Epidermal melanocyte (primary cell): ENCODE results near the gene NXPH3.
"Not testable (repeated sequence)": the region's sequence is repeated elsewhere in the genome, so short reads cannot be mapped to it uniquely, and the experiment has no call there.

Source experiments
- DNase-seq: peaks from one replicate; pipeline ENCODE4 v3.0.0; 2011; ENCODE audit warnings: low spot score; ENCODE audit not compliant: insufficient read length

The NXPH3 gene

DNA sequence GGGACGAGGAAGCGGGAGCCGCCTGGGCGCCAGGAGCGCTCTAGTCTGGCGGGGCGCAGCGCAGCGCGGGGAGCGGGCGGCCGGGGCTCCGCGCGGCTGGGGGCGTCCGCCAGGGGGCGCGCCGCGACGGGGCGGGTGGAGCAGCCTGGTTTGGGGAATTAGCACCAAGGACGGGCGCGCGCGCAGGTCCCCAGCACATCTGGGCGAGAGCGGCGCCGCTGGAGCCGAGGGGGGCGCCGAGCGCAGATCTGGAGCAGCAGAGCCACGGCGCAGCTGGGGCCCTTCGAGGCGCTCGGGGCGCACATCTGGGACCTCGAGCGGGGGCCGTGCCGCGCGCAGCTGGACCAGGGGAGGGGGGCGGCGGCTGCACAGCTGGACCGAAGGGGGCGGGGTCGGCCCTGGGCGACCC lies at the start of gene NXPH3:
Gene NXPH3 (plus strand): TSS at position 193 of the 409 bp plus-strand sequence. CDS start 349 bp downstream, outside the sequence.
- DNase-seq, result no peak

- DNase-seq, result no peak
These were observed 47.6 kb upstream of the NXPH3 start for GRCh38 chr17:49527927-49528651.

DNA sequence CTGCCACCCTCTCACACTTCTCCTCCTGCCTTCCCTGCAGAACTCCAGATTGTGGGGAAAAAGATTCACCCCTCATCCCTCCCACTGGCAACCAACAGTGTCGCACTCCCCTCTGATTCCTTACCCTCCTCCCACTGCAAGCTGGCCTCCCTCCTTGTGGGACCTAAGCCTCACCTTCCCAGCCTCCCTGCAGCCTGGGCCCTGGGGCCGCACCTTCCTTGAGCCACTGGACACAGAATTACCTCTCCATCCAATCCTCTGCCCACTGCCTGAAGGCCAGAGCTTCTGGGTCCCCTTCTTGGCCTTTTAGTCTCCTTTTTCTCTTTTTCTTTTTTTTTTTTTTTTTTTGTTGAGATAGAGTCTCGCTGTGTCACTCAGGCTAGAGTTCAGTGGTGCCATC lies 46.7 kb upstream of the NXPH3 start:
- DNase-seq, result no peak

- no peak for DNase-seq
These were observed 45.6 kb upstream of the NXPH3 start for GRCh38 chr17:49530118-49530517.

DNA sequence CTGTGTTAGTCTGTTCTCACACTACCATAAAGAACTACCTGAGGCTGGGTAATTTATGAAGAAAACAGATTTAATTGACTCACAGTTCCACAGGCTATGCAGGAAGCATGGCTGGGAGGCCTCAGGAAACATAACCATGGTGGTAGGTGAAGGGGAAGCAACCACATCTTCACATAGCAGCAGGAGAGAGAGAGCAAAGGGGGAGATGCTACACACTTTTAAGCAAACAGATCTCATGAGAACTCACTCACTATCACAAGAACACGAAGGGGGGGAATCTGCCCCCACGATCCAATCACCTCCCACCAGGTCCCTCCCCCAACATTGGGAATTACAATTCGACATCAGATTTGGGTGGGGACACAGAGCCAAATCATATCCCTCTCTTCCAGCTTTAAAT lies 31.8 kb upstream of the NXPH3 start:
- no peak for DNase-seq

- DNase-seq, result no peak
These were observed 30.5 kb upstream of the NXPH3 start for GRCh38 chr17:49545007-49545660.

- DNase-seq, result no peak
These were observed 29.7 kb upstream of the NXPH3 start for GRCh38 chr17:49545806-49546545.

DNA sequence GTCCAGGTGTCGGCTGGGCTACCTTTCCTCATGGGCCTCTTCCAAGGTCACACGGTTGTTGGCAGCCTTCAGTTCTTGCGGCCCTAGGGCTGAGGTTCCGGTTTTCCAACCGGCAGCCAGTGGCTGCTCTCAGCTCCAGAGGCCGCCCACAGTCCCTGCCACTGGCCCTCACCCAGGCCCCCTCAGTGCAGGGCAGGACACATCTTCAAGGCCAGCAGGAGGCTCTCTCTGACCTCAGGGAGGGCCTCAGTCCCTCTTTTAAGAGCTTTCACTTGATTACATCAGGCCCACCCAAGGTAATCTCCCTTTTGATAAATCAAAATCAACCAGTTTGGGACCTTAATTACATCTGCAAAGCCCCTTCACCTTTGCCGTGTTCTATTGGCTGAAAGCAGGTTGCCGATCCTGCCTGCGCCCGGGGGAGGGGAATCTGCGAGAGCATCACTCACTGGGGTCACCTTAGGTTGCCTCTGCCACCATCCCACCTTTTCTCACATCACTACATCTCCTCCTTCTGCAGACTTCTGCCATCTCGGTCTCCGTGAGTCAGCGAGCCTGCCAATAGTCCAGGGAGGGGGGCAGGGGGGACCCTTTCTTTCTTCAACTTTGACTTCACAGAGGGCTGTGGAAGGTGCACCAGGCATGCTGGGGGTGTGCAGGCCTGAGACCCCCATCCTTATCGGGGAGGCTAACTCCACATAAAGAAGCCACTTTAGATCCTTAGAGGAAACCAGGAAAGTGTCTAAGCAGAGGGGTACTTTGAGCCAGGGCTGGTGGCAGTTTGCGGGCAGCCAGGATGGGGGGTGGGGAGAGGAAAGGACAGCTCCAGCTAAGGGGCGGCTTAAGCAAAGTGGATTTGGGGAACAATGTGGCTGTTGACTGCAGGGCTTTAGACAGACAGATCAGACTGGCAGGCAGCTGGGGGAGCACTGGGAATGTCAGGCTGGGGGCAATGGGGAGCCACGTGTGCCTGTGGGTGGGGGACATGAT lies 28.8 kb upstream of the NXPH3 start:
- no peak for DNase-seq

DNA sequence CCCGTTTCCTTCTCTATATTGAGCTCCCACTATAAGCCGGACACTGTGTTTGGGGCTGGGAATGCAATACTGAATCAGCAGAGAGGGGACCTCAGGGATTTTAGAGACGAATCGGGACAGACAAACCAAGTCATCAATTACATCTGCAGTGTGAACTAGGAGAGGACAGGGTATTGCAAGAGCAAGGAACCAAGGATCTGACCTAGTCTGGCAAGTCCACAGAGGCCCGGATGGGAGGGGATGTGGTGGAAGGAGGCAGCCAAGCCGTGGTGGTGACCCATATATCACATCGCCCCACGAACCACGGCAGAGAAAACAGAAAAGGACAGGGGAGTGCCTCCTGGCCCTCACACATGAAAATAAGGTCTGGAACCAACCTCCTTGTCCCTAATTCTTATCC lies 28.1 kb upstream of the NXPH3 start:
- no peak for DNase-seq

DNA sequence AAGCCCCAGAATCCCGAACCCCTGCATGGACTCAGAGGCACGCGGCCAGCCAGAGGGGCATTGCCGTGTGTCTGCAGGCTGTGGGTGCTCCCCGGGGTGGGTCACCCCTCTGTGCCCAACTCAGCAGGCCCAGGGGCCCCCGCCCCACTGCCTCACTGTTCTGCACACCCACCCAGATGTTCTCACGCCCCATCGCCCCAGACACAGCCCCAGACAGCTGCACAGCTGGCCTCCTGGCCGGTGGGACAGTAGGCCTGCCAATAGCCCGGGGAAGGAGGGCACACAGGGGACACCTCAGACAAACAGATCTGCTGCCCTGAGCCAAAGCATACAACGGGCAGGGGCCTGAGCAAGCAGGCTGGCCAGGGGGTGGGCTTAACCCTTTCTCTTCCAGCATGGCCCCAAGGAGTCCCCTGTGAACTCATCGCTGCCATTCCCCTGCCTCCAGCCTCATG lies 27.6 kb upstream of the NXPH3 start:
- no peak for DNase-seq

DNA sequence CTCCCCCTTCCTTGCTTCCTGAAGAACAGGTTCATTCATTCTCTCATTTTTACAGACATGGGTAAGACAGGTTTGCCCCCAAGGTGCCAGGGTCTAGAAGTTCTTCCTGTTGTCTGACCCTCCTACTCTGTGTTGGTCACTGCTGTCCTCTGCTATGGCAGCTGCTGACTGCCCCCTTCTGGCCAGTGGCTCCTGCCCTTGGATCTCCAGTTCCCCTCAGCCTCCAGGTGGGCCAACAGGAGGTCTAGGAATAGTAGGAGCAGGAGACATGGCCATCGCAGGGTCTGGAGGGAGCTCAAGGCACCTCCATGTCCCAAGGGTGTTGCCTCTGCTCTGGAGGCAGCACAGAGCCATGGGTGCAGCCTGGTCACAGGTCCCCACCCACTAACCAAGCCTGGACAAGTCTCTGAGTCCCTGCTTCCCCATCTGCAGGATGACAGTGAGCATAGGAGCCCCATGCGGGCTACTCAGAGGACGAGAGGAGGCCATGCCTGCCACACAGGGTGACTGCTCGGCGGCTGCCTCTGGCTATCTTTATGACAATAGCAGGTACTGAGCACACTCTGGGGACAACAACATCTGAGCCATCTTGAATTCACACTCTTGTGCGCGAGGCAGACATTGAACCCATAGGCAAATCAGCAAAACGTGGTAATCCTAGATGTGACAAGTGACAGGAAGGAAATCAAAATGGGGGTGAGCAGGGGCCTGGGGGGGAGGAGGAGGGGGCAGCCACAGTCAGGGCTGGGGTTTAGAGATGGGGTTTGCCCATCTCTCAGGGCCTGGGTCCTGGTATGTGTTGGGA lies 27.0 kb upstream of the NXPH3 start:
- DNase-seq, result no peak

GRCh38 chr17:49549311-49549605 lies 26.4 kb upstream of the NXPH3 start:
- DNase-seq, result no peak

- no peak for DNase-seq
These were observed 25.7 kb upstream of the NXPH3 start for GRCh38 chr17:49549691-49550678.

DNA sequence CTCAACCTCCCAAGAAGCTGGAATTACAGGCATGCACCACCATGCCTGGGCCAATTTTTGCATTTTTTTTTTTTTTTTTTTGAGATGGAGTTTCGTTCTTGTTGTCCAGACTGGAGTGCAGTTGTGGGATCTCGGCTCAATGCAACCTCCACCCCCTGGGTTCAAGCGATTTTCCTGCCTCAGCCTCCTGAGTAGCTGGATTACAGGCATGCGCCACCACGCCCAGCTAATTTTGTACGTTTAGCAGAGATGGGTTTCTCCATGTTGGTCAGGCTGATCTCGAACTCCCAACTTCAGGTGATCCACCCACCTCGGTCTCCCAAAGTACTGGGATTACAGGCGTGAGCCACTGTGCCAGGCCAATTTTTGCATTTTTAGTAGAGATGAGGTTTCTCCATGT lies 24.9 kb upstream of the NXPH3 start:
- DNase-seq, result not testable (repeated sequence)

- no peak for DNase-seq
These were observed 24.2 kb upstream of the NXPH3 start for GRCh38 chr17:49551221-49552069.

GRCh38 chr17:49552070-49552751 lies 23.5 kb upstream of the NXPH3 start:
- DNase-seq, result no peak

- no peak for DNase-seq
These were observed 21.9 kb upstream of the NXPH3 start for GRCh38 chr17:49553676-49554335.
